K562 (cell line): ENCODE measurements around the gene STEAP1B. TPM values are rescaled to one million over a fixed set of nuclear protein-coding genes. Genes with fewer than 3 reads are reported as not detected.
"Not testable (repeated sequence)": the region's sequence is repeated elsewhere in the genome, so short reads cannot be mapped to it uniquely, and the experiment has no call there.

ENCODE experiments used
- ATAC-seq: fragments of 200-7000 bp; cut with Tn5 transposase; 3 replicates; pipeline ENCODE4 v1.9.1; 2020; ENCODE audit warnings: moderate library complexity
- BruUV-seq: library from RNA; stranded (reverse); fragments of 400-500 nt; replicated peaks from 2 replicates; lab custom pipeline; 2021; lab: Mats Ljungman, UMichigan
- CTCF ChIA-PET: fragments of 300-600 bp; formaldehyde crosslinking; extraction: SDS; loops from one replicate; lab custom pipeline; 2021; ENCODE audit warnings: low intra/inter-chr PET ratio; lab: Yijun Ruan, JAX
- POLR2A ChIA-PET: fragments of 300-600, 350-650 bp; sonication (Branson Sonifier 250); formaldehyde crosslinking; extraction: SDS; loops from one replicate; lab custom pipeline; 2021; ENCODE audit warnings: antibody characterized with exemption, inconsistent platforms; lab: Yijun Ruan, JAX
- DNase-seq, 4 experiments: peaks; one replicate each; pipeline versions ENCODE4 v3.0.0 to v3.0.0-alpha.2; 2011 to 2018; ENCODE audit warnings: low spot score in 3 of 4, mixed read lengths in 3 of 4; ENCODE audit errors: extremely low read depth in 1 of 4
- FAIRE-seq: peaks from 2 replicates; lab custom pipeline; 2011; peaks lifted over from hg19 to GRCh38; lab: Jason Lieb, UNC
- H2AFZ ChIP-seq: 2 replicates; pipeline ENCODE4 v1.6.0; 2011; ENCODE audit warnings: low read depth, low read length, control low read depth, inconsistent platforms
- H3K27ac ChIP-seq: fragments of 200-600 bp; 3 replicates; pipeline ENCODE4 v1.8.0; 2011; ENCODE audit warnings: low read depth, mild to moderate bottlenecking, control low read depth, inconsistent platforms, low read length, moderate library complexity, mixed read lengths; ENCODE audit errors: extremely low read depth
- H3K27me3 ChIP-seq, 2 experiments: fragments of 300-600 bp in 1 of 2; 2 replicates in 1 of 2; 3 replicates in 1 of 2; pipeline versions ENCODE4 v1.6.0 to v1.8.0; 2011; ENCODE audit warnings: inconsistent platforms in 2 of 2, low read length in 2 of 2, mild to moderate bottlenecking in 1 of 2, mixed read lengths in 1 of 2, moderate library complexity in 1 of 2; ENCODE audit not compliant: control insufficient read depth in 2 of 2, insufficient read depth in 2 of 2
- H3K36me3 ChIP-seq: fragments of 300-600 bp; 3 replicates; pipeline ENCODE4 v1.8.0; 2011; ENCODE audit warnings: mild to moderate bottlenecking, low read length, inconsistent platforms; ENCODE audit not compliant: control insufficient read depth, insufficient read depth
- H3K4me1 ChIP-seq, 2 experiments: fragments of 200-600 bp in 1 of 2; replicated peaks in 1 of 2; 2 replicates in 1 of 2; 3 replicates in 1 of 2; pipeline versions ENCODE4 v1.5.1 to v1.8.0; 2011; ENCODE audit warnings: inconsistent platforms in 2 of 2, low read length in 2 of 2, mild to moderate bottlenecking in 1 of 2, mixed read lengths in 1 of 2, moderate library complexity in 1 of 2; ENCODE audit not compliant: control insufficient read depth in 2 of 2, insufficient read depth in 2 of 2
- H3K4me2 ChIP-seq: 2 replicates; pipeline ENCODE4 v1.6.1; 2011; ENCODE audit warnings: low read length, control low read depth, inconsistent platforms, mixed read lengths; ENCODE audit not compliant: insufficient read depth
- H3K4me3 ChIP-seq: fragments of 200-600 bp; sonication (generic), shearing (Covaris generic); 2 replicates; pipeline ENCODE4 v1.5.1; 2016; ENCODE audit warnings: control low read depth, inconsistent platforms
- H3K79me2 ChIP-seq: fragments of 200-600 bp; 3 replicates; pipeline ENCODE4 v1.8.0; 2011; ENCODE audit warnings: low read length, inconsistent platforms; ENCODE audit not compliant: control insufficient read depth, insufficient read depth
- H3K9ac ChIP-seq, 2 experiments: 2 replicates each; pipeline versions ENCODE4 v1.6.0 to v1.6.1; 2011; ENCODE audit warnings: low read depth in 2 of 2, low read length in 2 of 2, control low read depth in 1 of 2, inconsistent platforms in 1 of 2, mild to moderate bottlenecking in 1 of 2, mixed read lengths in 1 of 2; ENCODE audit not compliant: insufficient read depth in 1 of 2
- H3K9me1 ChIP-seq: one replicate; pipeline ENCODE4 v1.6.0; 2011; ENCODE audit warnings: inconsistent platforms, mild to moderate bottlenecking, low read length, moderate library complexity; ENCODE audit not compliant: control insufficient read depth, insufficient read depth
- H3K9me3 ChIP-seq: replicated peaks from 2 replicates; pipeline ENCODE4 v1.5.1; 2011; ENCODE audit warnings: low read depth, low read length, inconsistent platforms; ENCODE audit not compliant: control insufficient read depth, insufficient read depth
- H4K20me1 ChIP-seq: replicated peaks from 2 replicates; pipeline ENCODE4 v1.6.1; 2011; ENCODE audit warnings: low read length, inconsistent platforms, mixed read lengths; ENCODE audit not compliant: control insufficient read depth, insufficient read depth
- NFRKB ChIP-seq: fragments of 450-650 bp; IDR thresholded peaks from 2 replicates; pipeline ENCODE4 v1.6.1; 2016; ENCODE audit warnings: low read depth
- WGBS: fragments of 100-300 bp; shearing (Covaris generic); methylation state at CpG from one replicate; pipeline ENCODE4 v1.1.6; 2016; ENCODE audit warnings: low coverage, mixed read lengths; ENCODE audit not compliant: insufficient coverage; ENCODE audit errors: missing lambda C conversion rate; 5-methylcytosine and 5-hydroxymethylcytosine counted together
- in situ Hi-C: fragments of 300-500 bp; cut with MboI; formaldehyde crosslinking; loops from 4 replicates; pipeline ENCODE4 v1.15.0; 2018; ENCODE audit warnings: inconsistent platforms, mixed read lengths
- intact Hi-C: fragments of 100-400 bp; cut with micrococcal nuclease; formaldehyde crosslinking; loops from 2 replicates; pipeline ENCODE4 v1.14.2; 2022
- polyA plus RNA-seq, 8 experiments: library from polyadenylated mRNA; depleted of rRNA in 4 of 8; stranded (reverse) in 5 of 8; unstranded in 3 of 8; fragments of >200 nt; fragmentation: Nextera tagmentation in 2 of 8; fragmentation: Illumina TruSeq in 1 of 8; extraction: Ambion mirVana in 2 of 8; extraction: Trizol in 1 of 8; gene quantifications; 2 replicates each; pipeline versions ENCODE4 v1.2.1 to v1.2.3, GENCODE V29; 2011 to 2014; ENCODE audit warnings: inconsistent platforms in 1 of 8, missing spikeins in 1 of 8
- total RNA-seq, 7 experiments: library from RNA; depleted of rRNA in 6 of 7; stranded (reverse); fragments of >200 nt in 6 of 7; fragmentation: Illumina TruSeq in 2 of 7; extraction: Trizol in 2 of 7; gene quantifications; 2 replicates each; pipeline versions ENCODE4 v1.2.1 to v1.2.3, GENCODE V29; 2011 to 2021; ENCODE audit warnings: low replicate concordance in 1 of 7

STEAP1B gene
- total and polyA plus RNA-seq, 9 of the 15 experiments (the other 6 are each of a cell fraction or from before 2014, with no cell fraction given): 20.0 to 38.5 (median 30.6) TPM

DNA sequence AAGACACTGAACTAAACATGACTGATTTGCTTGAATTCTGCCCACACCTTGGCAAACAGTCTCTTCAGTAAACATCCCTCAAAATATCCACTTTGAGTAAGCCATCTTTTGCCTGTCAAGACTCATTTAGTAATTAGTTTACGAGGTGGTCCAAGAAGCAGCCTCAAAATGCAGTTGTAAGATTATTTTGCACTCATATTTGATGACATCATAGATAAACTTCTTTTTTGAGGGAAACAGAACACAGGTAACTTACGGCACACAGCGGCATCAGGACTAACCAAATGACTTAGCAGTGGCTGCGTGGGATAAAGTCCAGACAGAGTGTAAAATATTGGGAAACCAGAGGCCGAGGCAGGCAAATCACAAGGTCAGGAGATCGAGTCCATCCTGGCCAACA lies 41.8 kb upstream of the STEAP1B start:
- H3K4me2 ChIP-seq: no peak overlapping the region
- FAIRE-seq: no peak
- H3K9ac ChIP-seq: no peak overlapping the region
- no peaks in the 10 kb centered on the region for H3K4me1 ChIP-seq
- no peak overlapping the region for H2AFZ ChIP-seq
- DNase-seq: no peak
- no peaks in the 10 kb centered on the region for H3K27me3 ChIP-seq
- H4K20me1 ChIP-seq: no peaks in the 10 kb centered on the region
- H3K79me2 ChIP-seq: no peaks in the 10 kb centered on the region
- WGBS: 71% methylated on average over 6 of the region's 6 CpGs
- BruUV-seq: no TSS peak
- CTCF ChIA-PET: no interaction called here
- no peak for TF ChIP-seq NFRKB
- no peaks in the 10 kb centered on the region for H3K9me3 ChIP-seq
- H3K27ac ChIP-seq: no peak overlapping the region
- POLR2A ChIA-PET: no interaction called here
- no peak overlapping the region for H3K4me3 ChIP-seq
- in situ Hi-C loops: loop anchor here (25.0 kb wide), 1 partner anchor 721 kb away; no protein-coding TSS in a partner anchor
- intact Hi-C loops: no loop called here
- no peaks in the 10 kb centered on the region for H3K36me3 ChIP-seq
- H3K9me1 ChIP-seq: no peaks in the 10 kb centered on the region
- ATAC-seq: no peak

DNA sequence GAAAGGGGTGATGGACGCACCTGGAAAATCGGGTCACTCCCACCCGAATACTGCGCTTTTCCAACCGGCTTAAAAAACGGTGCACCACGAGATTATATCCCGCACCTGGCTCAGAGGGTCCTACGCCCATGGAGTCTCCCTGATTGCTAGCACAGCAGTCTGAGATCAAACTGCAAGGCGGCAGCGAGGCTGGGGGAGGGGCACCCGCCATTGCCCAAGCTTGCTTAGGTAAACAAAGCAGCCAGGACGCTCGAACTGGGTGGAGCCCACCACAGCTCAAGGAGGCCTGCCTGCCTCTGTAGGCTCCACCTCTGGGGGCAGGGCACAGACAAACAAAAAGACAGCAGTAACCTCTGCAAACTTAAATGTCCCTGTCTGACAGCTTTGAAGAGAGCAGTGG lies 28.5 kb upstream of the STEAP1B start:
- FAIRE-seq, H3K4me3 ChIP-seq, DNase-seq, H3K9me1 ChIP-seq, H3K4me2 ChIP-seq, H3K27me3 ChIP-seq, H3K9ac ChIP-seq, H3K79me2 ChIP-seq, H4K20me1 ChIP-seq, H3K4me1 ChIP-seq, CTCF ChIA-PET, H2AFZ ChIP-seq, H3K36me3 ChIP-seq, H3K27ac ChIP-seq, ATAC-seq, BruUV-seq, H3K9me3 ChIP-seq, POLR2A ChIA-PET: not testable (repeated sequence)
- intact Hi-C loops: loop anchor here (10.0 kb wide), 1 partner anchor 746 kb away; no protein-coding TSS in a partner anchor
- WGBS: 60% methylated on average over 1 of the region's 14 CpGs
- in situ Hi-C loops: loop anchor here (25.0 kb wide), 1 partner anchor 734 kb away; no protein-coding TSS in a partner anchor
